Activated CD4-positive, alpha-beta T cell treated with anti-CD3 and anti-CD28 coated beads, Interleukin-2, amount 50 U/mL, for 1 hour (primary cell): Measurements from ENCODE around the gene CLINT1.
"Not testable (repeated sequence)": the region's sequence is repeated elsewhere in the genome, so short reads cannot be mapped to it uniquely, and the experiment has no call there.

ENCODE experiments used
- DNase-seq: peaks from one replicate; pipeline ENCODE4 v3.0.0-alpha.2; 2020

CLINT1 gene

DNA sequence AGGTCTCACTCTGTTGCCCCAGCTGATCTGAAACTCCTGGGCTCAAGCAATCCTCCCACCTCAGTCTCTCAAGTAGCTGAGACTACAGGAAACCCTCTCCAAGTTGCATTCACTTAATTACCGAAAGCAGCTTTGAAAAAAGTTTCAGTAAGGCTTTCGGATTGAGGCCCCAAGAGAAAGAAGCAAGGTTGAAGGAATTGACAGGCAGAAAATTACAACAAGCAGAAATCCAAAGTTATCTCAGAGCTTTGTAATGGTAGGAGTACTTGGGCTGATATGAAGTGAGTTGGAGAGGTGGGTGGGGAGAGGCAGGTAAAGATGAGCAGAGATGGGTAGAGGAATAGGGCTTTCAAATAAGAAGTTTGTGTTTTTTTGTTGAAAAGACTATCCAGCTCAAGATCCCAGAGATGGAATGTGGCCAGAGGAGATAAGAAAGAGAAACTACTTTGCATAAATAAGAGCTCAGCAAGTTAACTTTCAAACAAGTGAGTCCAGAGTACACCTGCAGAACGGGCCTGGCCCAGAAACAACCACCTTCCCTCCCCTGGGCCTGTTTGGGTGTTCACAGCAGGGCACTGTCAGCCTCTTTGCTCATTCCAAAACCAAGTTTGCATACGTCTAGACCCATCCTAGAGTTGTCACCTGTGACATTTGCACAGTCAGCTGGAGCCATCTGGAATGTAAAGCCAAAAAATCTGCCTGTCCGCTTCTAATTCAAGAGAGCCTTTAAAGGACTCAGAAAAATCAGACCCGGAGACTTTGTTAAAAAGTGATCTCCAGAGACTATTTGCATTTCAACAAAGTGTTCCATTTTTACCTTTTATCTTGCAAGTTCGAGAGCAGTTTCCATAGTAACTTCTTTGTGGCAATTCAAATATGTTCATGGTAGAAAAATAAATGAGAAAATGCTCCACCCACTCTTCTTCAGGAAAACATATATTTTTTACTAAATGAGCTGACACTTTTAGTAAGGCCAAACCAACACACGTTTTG, 2.2 kb upstream of the CLINT1 start:
- peak; percentile 4 for DNase-seq

DNA sequence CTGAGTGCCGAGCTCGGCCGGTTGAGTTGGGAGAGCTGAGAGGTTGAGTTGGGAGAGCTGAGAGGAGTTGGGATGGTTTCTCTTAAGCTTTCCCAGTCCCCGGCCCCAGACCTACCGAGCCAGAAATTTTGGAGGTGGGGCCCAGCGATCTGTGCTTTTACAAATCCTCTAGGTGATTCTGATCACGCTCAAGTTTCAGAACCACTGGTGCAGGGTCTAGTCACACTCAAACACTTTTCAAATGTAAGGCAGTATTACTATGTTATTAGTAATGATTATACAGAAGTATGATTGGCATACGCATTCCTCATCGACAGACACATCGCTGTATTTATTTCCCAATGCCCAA, 256 bp upstream of the CLINT1 start:
- DNase-seq: no peak

DNA sequence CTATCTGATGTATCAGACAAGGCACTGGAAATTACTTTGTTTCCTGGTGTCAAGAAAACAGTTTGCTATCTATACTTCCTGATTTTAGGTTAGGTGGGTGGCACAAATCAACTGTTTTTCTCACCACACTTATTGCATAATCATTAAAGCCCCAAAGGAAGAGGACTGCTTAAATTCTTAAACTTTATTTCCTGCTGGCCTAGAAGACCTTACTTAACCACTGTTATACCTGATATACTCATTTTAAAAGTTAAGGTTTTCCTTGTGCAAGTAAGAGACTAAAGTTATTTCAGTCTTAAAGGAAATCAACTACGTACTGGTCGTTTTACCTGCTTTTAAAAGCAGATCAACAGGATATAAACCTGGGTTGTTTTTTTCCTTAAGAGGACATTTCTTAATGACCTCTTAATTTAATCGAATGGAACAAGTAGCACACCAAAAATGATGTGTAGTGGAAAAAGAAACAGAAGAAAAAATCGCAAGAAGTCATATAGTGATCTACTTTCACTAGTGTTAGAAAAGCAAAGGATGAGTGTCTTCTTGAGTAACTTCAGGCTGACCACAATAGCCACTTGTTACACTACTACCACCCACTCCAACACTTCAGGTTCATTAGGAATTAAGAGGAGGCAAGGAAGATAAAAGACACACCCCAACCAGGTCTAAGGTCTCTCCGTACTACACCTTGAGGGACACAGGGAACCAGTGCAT, 974 bp downstream of the CLINT1 start:
- no peak for DNase-seq

DNA sequence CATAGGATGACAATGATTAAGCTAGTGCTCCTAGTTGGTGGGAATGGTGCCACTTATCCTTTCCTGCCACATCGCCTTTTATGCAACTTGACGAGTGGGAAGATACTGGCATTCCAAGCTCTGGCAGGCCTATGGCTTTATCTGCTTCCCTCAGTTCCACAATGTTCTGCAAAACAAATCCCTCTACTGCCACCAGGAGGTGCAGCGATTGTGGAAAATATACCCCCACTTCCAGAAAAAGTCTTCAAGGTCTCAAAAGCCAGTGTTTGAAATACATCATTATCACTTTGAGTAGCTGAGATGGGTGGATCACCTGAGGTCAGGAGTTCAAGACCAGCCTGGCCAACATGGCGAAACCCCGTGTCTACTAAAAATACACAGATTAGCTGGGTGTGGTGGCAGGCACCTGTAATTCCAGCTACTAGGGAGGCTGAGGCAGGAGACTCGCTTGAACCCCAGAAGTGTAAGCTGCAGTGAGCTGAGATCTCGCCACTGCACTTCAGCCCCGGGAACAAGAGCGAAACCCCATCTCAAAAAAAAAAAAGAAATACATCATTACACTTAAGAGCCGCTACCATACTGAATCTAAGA, 3.4 kb downstream of the CLINT1 start:
- DNase-seq: peak; percentile 12

DNA sequence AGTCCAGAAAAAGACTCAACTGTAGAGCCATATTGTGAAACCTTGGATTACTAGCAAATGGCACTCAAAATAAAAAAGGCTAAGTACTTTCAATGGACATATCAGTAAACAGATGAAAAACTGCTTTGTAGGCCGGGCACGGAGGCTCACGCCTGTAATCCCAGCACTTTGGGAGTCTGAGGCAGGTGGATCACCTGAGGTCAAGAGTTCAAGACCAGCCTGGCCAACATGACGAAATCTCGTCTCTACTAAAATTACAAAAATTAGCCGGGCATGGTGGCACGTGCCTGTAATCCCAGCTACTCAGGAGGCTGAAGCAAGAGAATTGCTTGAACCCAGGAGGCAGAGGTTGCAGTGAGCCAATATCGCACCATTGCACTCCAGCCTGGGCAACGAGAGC, 5.6 kb downstream of the CLINT1 start:
- DNase-seq: not testable (repeated sequence)

DNA sequence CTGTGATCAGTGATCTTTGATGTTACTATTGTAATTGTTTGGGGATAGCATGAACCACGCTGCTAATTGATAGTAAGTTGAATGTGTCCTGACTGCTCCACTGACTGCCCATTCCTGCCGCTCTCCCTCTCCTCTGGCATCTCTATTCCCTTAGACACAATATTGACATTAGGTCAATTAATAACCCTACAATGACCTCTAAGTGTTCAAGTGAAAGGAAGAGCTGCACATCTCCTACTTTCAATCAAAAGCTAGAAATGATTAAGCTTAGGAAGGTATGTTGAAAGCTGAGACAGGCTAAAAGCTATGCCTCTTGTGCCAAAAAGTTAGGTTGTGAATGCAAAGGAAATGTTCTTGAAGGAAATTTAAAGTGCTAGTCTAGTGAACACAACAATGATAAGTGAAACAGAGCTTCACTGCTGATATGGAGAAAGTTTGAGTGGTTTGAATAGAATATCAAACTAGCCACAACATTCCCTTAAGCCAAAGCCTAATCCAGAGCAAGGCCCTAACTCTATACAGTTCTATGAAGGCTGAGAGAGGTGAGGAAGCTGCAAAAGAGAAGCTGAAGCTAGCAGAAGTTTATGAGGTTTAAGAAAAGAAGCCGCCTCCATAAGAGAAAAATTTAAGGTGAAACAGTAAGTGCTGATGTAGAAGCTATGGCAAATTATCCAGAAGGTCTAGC, 12.9 kb downstream of the CLINT1 start:
- no peak for DNase-seq

DNA sequence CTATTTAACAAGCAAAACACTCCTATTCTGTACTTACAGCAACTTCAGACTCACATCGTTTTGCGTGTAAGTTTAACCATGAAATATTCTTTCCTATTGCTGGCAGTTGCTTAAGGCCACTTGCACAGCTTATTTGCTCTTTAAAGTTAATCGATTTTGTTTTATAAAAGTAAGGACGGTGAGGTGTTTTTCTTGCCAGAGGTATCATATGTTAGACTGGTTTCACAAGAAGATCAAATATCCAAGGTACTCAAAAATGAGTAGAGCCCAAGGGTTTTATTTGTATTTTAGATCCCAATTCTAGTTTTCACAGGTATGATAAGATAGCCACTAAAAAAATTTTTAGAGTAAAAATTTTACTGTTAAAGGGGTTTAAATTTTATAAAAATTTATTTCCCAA, 16.2 kb downstream of the CLINT1 start:
- no peak for DNase-seq

DNA sequence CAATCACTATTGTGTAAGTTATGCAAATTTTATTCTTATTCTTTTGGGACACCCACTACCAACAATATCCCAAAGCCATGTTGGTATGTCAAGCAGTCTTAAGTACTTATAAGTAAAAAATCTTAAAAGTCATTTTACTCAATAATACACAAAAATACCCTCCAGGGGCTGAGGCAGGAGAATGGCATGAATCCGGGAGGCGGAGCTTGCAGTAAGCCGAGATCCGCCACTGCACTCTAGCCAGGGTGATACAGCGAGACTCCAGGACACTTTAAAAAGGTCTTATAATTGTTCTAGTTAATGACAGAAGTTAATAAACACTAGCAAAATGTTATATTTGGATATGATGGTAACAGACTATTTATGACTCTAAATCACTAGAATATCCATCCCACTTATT, 16.8 kb downstream of the CLINT1 start:
- no peak for DNase-seq

DNA sequence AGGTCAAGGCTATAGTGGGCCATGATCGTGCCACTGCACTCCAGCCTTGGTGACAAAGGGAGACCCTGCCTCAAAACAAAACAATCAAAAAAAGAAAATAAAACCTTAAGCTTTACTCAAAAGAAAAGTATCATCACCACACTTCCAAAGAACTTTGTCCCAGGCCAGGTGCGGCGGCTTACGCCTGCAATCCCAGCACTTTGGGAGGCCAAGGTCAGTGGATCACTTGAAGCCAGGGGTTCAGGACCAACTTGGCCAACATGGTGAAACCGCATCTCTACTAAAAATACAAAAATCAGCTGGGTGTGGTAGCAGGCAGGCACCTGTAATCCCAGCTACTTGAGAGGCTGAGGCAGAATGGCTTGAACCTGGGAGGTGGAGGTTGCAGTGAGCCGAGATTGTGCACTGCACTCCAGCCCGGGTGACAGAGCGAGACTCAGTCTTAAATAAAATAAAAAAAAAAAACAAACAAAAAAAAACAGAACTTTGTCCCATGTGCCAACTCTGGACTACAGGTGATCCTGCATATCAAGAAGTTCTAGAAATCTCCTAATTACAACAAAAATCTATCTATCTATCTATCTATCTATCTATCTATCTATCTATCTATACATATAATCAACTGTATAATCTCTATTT, 19.7 kb downstream of the CLINT1 start:
- no peak for DNase-seq

GRCh38 chr5:157836121-157836753, 22.7 kb downstream of the CLINT1 start:
- no peak for DNase-seq

DNA sequence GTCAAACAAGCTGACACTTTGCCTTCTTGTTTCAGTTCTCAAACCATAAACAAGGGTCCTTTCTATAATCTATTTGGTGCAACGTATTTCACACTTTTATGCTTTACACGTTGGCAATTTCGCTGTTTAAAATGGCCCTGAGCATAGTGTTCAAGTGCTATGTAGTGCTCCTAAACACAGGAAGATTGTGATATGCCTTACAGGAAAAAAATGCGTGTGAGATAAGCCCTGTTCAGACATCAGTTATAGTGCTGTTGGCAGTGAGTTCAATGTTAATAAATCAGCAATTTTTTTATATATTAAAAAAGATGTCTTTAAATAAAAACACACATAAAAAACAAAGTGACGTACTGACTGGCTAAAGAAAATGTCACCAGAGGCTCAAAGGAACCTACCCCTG, 23.9 kb downstream of the CLINT1 start:
- DNase-seq: no peak

GRCh38 chr5:157828944-157829639, 29.9 kb downstream of the CLINT1 start:
- no peak for DNase-seq

DNA sequence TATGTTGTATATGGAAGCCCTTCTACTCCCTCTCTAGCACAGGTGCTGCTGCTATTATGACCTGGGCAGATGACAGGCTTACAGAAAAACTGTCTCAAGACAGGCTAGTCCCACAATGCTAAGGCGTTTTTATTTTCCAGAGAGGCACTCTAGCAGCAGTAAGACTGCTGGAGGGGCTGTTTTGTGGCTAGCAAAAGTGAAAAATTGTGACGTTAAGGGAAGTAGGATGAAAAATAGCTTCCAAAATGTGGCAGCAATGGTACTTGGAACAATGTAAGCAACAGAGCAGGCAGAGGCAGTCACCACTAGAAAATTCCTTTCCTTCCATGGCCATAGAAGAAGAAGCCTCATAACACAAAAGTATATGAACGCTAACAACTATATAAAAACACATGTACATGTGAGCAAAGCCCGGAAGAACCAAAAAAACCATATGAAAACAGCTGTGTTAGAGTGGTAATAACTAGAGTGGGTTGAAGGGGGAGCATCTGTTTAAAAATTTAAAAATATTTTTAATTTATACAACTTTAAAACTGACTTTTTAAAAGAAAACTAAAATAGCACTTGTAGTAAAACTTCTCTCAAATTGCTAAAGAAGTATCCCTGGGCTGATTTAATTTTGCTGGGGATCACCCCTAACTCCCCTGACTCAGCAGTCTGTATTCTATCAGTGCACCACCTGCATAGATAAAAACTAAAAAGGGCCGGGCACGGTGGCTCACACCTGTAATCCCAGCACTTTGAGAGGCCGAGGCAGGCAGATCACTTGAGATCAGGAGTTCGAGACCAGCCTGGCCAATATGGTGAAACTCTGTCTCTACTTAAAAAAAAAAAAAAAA, 30.6 kb downstream of the CLINT1 start:
- no peak for DNase-seq

GRCh38 chr5:157827423-157827822, 31.5 kb downstream of the CLINT1 start:
- no peak for DNase-seq

DNA sequence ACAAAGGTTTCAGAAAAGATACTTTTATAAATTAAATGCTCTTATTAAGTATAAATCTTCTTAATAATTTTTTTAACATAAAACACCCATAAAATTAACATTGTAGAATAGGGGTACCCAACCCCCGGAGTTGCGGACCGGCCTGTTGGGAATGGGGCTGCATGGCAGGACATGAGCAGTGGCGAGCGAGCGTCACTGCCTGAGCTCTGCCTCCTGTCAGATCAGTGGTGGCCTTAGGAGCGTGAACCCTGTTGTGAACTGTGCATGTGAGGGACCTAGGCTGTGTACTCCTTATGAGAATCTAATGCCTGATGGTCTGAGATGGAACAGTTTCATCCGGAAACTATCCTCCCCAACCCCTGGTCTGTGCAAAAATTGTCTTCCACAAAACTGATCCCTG, 35.3 kb downstream of the CLINT1 start:
- no peak for DNase-seq

DNA sequence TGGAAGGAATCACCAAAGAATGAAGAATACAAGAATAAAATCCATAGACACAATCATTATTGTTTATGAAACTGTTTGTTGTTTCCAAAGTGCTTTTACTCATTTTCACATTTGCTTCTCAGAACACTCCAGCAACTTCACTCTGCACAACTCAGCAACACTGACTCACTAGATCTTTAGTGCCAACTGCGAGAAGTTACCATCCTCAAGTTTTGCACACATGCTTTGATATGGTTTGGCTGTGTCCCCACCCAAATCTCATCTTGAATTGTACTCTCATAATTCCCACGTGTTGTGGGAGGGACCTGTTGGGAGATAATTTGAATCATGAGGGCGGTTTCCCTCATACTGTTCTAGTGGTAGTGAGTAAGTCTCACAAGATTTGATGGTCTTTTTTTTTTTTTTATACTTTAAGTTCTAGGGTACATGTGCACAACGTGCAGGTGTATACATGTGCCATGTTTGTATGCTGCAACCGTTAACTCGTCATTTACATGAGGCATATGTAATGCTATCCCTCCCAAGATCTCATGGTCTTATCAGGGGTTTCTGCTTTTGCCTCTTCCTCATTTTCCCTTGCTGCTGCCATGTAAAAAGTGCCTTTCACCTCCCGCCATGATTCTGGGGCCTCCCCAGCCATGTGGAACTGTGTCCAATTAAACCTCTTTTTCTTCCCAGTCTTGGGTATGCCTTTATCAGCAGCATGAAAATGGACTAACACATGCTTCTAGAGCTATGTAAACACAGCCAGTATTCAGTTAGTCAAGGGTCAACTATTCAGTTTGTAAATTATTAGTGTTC, 36.9 kb downstream of the CLINT1 start:
- DNase-seq: no peak

DNA sequence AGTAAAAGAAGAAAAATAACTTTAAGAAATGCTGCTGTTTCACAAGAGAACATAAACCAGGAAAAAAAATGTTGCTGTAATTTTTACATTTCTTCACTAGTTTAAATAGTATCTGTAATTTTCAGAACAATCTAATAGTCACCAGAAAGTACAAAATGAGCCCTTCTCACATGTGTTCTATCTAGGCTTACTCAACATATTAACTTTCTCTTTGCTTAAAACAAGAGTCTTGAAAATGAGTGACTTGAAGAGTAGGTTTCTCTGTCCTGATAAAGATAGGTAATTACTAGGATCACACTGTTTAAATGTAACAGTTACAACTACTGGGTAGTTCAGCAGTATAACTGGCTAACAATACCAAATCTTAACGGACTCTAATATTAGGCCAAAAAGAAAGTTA, 37.5 kb downstream of the CLINT1 start:
- no peak for DNase-seq

GRCh38 chr5:157820593-157821252, 38.2 kb downstream of the CLINT1 start:
- no peak for DNase-seq

- DNase-seq: no peak
Measured at GRCh38 chr5:157819502-157820115, 39.3 kb downstream of the CLINT1 start.
